Pericardium fibroblast (primary cell): Measurements from ENCODE around the gene UGT2B7. TPM values are rescaled to one million over a fixed set of nuclear protein-coding genes. Genes with fewer than 3 reads are reported as not detected.

ENCODE experiments used
- total RNA-seq: library from RNA; depleted of rRNA; stranded (reverse); fragments of >200 nt; gene quantifications from 2 replicates; pipeline ENCODE4 v1.2.3, GENCODE V29; 2015

Gene UGT2B7
- total RNA-seq, result not detected in 2 replicates

GRCh38 chr4:69096111-69096656, at the start of gene UGT2B7:
TSS of gene UGT2B7 (plus strand) at chr4:69096474. CDS start at chr4:69096521, 47 bp downstream.

Other genes with a start within 250 kb of the UGT2B7 start
- not detected in 2 replicates for gene UGT2A3, start 144.7 kb upstream of the UGT2B7 start, total RNA-seq
- gene UGT2B11, start 118.3 kb downstream of the UGT2B7 start, total RNA-seq, result not detected in 2 replicates
- gene UGT2B28, start 184.0 kb downstream of the UGT2B7 start, total RNA-seq, result not detected in 2 replicates